DND-41 (cell line): Measurements from ENCODE around the gene AKAP6.

ENCODE experiments used
- ATAC-seq: fragments of 200-7000 bp; cut with Tn5 transposase; 3 replicates; pipeline ENCODE4 v1.9.1; 2021; ENCODE audit warnings: low read depth; ENCODE audit not compliant: insufficient read depth
- DNase-seq: peaks from one replicate; pipeline ENCODE4 v3.0.0-alpha.2; 2020
- H2AFZ ChIP-seq: 2 replicates; pipeline ENCODE4 v1.6.0; 2012; ENCODE audit warnings: low read depth, low read length
- H3K27ac ChIP-seq: 2 replicates; pipeline ENCODE4 v1.5.1; 2012; ENCODE audit warnings: low read length, inconsistent platforms
- H3K27me3 ChIP-seq: fragments of 200-600 bp; sonication (generic); 2 replicates; pipeline ENCODE4 v1.6.0; 2012; ENCODE audit warnings: low read length, mild to moderate bottlenecking, inconsistent platforms; ENCODE audit not compliant: insufficient read depth, poor library complexity
- H3K36me3 ChIP-seq: 2 replicates; pipeline ENCODE4 v1.5.1; 2012; ENCODE audit warnings: low read length, inconsistent platforms; ENCODE audit not compliant: insufficient read depth
- H3K4me1 ChIP-seq: 2 replicates; pipeline ENCODE4 v1.5.1; 2012; ENCODE audit warnings: mild to moderate bottlenecking, low read length; ENCODE audit not compliant: insufficient read depth
- H3K4me2 ChIP-seq: 2 replicates; pipeline ENCODE4 v1.6.0; 2012; ENCODE audit warnings: mild to moderate bottlenecking, moderate library complexity, low read length, inconsistent platforms; ENCODE audit not compliant: insufficient read depth
- H3K4me3 ChIP-seq, 2 experiments: fragments of 200-600 bp in 1 of 2; shearing (Covaris generic) in 1 of 2; 2 replicates each; pipeline ENCODE4 v1.5.1; 2012 to 2016; ENCODE audit warnings: inconsistent platforms in 2 of 2, low read length in 2 of 2, mild to moderate bottlenecking in 2 of 2, low read depth in 1 of 2, moderate library complexity in 1 of 2
- H3K79me2 ChIP-seq: 2 replicates; pipeline ENCODE4 v1.6.0; 2012; ENCODE audit warnings: low read length, inconsistent platforms; ENCODE audit not compliant: insufficient read depth
- H3K9ac ChIP-seq: 2 replicates; pipeline ENCODE4 v1.6.0; 2012; ENCODE audit warnings: low read depth, mild to moderate bottlenecking, inconsistent platforms, low read length, moderate library complexity
- H3K9me3 ChIP-seq: 2 replicates; pipeline ENCODE4 v1.5.1; 2012; ENCODE audit warnings: low read length, moderate library complexity, mild to moderate bottlenecking, inconsistent platforms; ENCODE audit not compliant: insufficient read depth, severe bottlenecking
- H4K20me1 ChIP-seq: 2 replicates; pipeline ENCODE4 v1.6.0; 2012; ENCODE audit warnings: low read length; ENCODE audit not compliant: insufficient read depth
- EZH2 ChIP-seq: IDR thresholded peaks from 3 replicates; pipeline ENCODE4 v1.6.1; 2012; ENCODE audit warnings: borderline replicate concordance, low read depth, mild to moderate bottlenecking, moderate library complexity, low read length, inconsistent platforms; ENCODE audit not compliant: severe bottlenecking
- TF ChIP-seq, protein P1 (sequence below): IDR thresholded peaks from 2 replicates; pipeline ENCODE4 v1.5.1; 2012; ENCODE audit warnings: borderline replicate concordance, low read length, moderate library complexity, mild to moderate bottlenecking; ENCODE audit not compliant: poor library complexity, severe bottlenecking; ENCODE audit errors: extremely low read depth

Gene AKAP6

DNA sequence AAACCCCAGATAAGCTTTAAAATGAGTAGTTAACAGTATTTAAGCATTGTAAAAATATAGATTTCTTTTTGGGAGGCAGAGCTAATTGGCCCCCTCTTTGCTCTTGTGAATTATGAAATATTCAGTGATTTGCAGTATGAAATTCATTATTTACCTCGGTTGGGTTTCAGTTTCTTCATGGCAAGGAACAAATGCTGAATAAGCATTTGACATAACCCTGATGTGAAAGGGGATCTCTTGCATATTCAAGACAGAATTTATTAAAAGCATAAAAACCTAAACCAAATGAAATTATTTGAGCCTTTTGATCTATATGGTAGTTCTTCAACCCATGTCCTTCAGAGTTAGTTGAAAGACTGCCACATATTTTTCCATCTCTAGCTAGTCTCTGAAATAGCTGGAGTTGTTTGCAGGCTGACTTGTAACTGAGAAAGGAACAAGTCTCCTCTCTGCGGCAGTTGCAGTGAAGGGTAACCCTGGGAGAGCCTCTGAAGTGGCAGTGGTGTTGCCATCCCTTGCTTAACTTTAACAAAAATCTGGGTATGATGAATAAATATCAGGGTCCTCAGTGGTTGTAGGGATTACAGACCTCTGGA lies 690 bp downstream of the AKAP6 start:
- no peak for DNase-seq
- H3K4me2 ChIP-seq: no peak overlapping the region
- H3K4me1 ChIP-seq: no peaks in the 10 kb centered on the region
- H3K9me3 ChIP-seq: no peaks in the 10 kb centered on the region
- H2AFZ ChIP-seq: no peak overlapping the region
- no peak overlapping the region for H3K27ac ChIP-seq
- TF ChIP-seq, protein P1, sequence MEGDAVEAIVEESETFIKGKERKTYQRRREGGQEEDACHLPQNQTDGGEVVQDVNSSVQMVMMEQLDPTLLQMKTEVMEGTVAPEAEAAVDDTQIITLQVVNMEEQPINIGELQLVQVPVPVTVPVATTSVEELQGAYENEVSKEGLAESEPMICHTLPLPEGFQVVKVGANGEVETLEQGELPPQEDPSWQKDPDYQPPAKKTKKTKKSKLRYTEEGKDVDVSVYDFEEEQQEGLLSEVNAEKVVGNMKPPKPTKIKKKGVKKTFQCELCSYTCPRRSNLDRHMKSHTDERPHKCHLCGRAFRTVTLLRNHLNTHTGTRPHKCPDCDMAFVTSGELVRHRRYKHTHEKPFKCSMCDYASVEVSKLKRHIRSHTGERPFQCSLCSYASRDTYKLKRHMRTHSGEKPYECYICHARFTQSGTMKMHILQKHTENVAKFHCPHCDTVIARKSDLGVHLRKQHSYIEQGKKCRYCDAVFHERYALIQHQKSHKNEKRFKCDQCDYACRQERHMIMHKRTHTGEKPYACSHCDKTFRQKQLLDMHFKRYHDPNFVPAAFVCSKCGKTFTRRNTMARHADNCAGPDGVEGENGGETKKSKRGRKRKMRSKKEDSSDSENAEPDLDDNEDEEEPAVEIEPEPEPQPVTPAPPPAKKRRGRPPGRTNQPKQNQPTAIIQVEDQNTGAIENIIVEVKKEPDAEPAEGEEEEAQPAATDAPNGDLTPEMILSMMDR: no peak
- TF ChIP-seq EZH2: no peak
- H3K9ac ChIP-seq: no peak overlapping the region
- ATAC-seq: no peak
- no peak overlapping the region for H3K4me3 ChIP-seq
- H4K20me1 ChIP-seq: no peaks in the 10 kb centered on the region
- H3K27me3 ChIP-seq: no peaks in the 10 kb centered on the region
- H3K79me2 ChIP-seq: no peaks in the 10 kb centered on the region
- H3K36me3 ChIP-seq: no peaks in the 10 kb centered on the region

DNA sequence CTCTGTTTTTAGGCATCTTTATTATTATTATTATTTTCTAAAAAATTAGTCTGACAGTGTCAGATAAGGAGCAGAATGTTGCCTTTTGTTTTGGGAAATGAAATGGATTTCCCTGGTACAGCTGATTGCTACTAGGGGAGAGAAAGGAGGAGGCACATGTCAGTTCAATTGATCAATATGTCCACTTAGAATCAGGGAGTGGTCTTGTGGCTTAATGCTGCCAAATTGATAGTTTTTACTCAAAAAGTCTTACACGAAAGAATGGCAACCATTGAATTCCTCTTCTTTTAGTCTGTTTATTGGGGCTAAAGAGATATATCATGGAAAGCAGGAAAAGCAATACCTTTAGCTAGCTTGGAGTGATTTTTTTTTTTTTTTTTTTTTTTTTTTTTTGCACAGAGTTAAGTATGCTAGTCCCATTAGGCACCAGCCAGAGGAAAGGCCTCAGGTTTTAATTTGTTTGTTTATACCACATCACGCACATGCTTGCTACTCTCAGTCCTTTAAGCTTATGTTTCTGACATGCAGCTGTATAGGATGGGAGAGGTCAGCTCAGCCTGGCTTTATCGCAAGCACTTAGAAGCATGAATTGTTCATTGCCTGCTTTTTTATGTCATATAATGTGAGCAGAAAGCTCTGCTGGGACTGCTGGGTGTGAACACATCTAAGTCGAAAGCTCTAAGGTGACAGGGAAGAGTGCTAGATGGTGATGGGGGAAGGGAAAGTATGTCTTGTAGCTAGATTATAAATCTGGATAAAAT lies 1.4 kb downstream of the AKAP6 start:
- Histone ChIP-seq H3K79me2 (no peaks in the 10 kb centered on the region), H4K20me1 (no peaks in the 10 kb centered on the region), H3K4me3 (no peak overlapping the region), H3K27me3 (no peaks in the 10 kb centered on the region), H3K4me1 (no peaks in the 10 kb centered on the region), H3K36me3 (no peaks in the 10 kb centered on the region), H3K27ac (no peak overlapping the region), H3K4me2 (no peak overlapping the region), H3K9me3 (no peaks in the 10 kb centered on the region), H3K9ac (no peak overlapping the region), H2AFZ (no peak overlapping the region)
- DNase-seq (no peak), ATAC-seq (no peak)
- no peak for TF ChIP-seq EZH2
- TF ChIP-seq, protein P1: no peak

DNA sequence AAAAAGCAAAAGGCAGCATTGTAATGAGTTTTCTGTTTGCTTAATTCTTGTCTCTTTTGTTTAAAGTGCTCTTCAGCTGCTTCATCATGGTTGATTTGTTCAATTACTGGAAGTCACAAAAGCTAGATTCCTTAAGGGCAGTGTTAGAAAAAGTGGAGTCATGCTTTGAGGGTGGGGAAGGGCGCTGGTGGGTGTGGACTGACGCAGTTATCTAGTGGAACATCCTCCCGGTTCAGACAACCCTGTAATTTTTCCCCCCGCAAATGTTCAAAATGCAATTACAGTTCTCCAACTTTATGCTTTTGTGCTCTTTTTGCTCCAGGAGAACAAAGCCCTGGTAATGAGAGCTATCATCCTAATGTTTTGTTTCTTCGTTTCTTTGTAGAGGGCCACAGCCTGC lies 2.1 kb downstream of the AKAP6 start:
- no peaks in the 10 kb centered on the region for H3K9me3 ChIP-seq
- no peak overlapping the region for H2AFZ ChIP-seq
- no peak overlapping the region for H3K4me3 ChIP-seq
- no peak overlapping the region for H3K9ac ChIP-seq
- no peaks in the 10 kb centered on the region for H3K27me3 ChIP-seq
- no peaks in the 10 kb centered on the region for H3K36me3 ChIP-seq
- no peak for ATAC-seq
- no peaks in the 10 kb centered on the region for H4K20me1 ChIP-seq
- no peaks in the 10 kb centered on the region for H3K79me2 ChIP-seq
- H3K4me2 ChIP-seq: no peak overlapping the region
- TF ChIP-seq EZH2: no peak
- TF ChIP-seq, protein P1: no peak
- H3K4me1 ChIP-seq: no peaks in the 10 kb centered on the region
- DNase-seq: no peak
- no peak overlapping the region for H3K27ac ChIP-seq
